HG02623 (cell line): ENCODE measurements around the gene PCBD2.
"Not testable (repeated sequence)": the region's sequence is repeated elsewhere in the genome, so short reads cannot be mapped to it uniquely, and the experiment has no call there.

Source experiments
- ATAC-seq: cut with Tn5 transposase; IDR thresholded peaks from one replicate; pipeline ENCODE4 v1.9.1; 2021; ENCODE audit warnings: moderate library complexity; ENCODE audit not compliant: unreplicated experiment

The PCBD2 gene

DNA sequence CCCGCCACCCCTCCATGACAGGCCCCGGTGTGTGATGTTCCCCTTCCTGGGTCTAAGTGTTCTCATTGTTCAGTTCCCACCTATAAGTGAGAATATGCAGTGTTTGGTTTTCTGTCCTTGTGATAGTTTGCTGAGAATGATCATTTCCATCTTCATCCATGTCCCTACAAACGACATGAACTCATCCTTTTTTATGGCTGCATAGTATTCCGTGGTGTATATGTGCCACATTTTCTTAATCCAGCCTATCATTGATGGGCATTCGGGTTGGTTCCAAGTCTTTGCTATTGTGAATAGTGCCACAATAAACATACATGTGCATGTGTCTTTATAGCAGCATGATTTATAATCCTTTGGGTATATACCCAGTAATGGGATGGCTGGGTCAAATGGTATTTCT lies 93.1 kb downstream of the PCBD2 start:
- ATAC-seq, result not testable (repeated sequence)

DNA sequence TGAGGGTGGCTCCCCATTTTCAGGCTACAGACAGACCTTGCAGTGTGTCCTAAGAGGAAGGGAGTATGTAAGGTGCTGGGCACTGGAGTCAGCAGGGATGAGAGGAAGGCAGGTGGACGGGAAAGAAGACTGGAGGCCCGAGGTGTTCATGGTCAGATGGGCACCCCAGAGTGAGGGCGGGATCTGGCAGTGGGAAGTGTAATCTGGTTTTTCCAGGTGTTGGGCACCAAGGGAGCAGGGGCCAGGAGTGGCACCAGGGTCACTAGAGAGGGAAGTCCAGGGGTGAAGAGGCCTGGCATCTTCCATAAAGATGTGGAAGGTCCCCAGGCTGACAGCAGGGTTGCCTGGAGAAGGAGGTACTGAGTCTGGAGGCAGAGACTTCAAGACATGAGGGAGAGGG lies 99.4 kb downstream of the PCBD2 start:
- no peak for ATAC-seq

DNA sequence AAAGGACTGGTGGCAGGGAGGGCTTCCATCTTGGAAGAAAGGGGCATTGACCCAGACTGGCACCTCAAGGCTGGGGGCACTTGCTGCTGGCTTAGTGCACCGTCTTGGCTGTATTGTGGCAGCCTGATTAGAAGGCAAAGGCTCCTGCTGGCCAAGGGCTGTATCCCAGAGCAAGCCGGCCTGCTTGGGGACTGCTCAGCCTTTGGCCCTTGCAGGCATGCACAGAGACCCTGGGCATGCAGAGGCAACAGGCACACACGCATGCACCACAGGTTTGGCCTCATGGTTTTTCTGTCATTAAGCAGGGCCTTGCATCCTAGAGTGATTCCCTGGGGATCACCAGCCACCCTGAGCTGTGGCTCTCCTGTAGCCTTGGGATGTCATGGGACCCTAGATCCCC lies 100.1 kb downstream of the PCBD2 start:
- ATAC-seq, result no peak

DNA sequence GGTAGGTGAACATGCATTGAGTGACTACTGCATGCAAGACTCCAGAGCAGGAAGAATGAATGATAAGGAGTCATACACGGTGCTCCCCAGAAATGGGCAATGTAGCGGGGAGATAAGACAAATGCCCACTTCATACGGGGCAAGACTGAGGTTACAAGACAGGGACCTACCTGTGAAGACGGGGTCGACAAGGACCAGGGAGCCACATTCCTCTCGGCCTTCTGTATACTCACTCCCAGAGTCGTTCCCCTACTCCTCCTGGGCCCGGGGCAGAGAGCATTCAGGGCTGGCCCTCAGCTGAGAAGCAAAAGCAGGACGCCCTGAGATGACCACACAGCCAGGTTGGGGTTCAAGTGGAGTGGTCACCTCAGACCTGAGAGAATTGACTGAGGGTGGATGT lies 102.4 kb downstream of the PCBD2 start:
- no peak for ATAC-seq

DNA sequence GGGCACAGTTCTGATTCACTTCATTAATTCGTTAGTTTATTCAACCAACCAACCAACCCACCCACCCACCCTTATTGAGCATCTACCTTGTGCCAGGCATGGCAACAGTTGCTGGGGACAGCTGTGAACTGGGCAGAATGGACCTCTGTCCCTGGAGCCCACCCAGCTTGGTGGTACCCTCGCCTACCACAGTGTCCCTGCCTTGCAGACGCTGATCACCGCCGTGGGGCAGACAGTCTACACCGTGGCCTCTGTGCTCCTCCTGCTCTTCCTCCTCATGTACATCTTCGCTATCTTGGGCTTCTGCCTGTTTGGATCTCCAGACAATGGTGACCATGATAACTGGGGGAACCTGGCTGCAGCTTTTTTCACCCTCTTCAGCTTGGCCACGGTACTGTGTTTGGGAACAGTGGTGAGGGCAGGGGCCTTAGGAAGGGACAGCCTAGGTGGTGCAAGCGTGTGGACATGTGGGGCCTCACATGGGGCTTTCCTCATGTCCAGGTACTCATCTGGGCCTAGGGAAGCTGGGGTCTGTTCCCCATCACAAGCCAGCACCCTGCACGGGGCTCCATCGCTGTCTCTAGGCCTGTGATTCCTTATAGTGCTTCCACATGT lies 102.9 kb downstream of the PCBD2 start:
- ATAC-seq, result no peak

DNA sequence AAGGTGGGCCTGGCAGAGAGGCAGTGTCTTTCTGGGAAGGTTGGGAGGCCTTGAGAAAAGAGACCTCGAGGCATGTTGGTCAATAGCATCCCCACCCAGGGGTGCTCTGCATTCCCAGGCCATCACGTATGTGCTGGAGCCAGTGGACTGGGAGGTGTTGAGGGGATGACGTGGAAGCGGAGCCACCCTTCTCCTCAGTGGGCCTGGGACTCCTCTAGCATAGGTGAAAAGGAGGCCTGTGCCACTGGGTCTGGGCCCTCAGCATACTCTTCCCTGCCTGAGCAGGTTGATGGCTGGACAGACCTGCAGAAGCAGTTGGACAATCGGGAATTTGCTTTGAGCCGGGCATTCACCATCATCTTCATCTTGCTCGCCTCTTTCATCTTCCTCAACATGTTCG lies 103.6 kb downstream of the PCBD2 start:
- no peak for ATAC-seq

DNA sequence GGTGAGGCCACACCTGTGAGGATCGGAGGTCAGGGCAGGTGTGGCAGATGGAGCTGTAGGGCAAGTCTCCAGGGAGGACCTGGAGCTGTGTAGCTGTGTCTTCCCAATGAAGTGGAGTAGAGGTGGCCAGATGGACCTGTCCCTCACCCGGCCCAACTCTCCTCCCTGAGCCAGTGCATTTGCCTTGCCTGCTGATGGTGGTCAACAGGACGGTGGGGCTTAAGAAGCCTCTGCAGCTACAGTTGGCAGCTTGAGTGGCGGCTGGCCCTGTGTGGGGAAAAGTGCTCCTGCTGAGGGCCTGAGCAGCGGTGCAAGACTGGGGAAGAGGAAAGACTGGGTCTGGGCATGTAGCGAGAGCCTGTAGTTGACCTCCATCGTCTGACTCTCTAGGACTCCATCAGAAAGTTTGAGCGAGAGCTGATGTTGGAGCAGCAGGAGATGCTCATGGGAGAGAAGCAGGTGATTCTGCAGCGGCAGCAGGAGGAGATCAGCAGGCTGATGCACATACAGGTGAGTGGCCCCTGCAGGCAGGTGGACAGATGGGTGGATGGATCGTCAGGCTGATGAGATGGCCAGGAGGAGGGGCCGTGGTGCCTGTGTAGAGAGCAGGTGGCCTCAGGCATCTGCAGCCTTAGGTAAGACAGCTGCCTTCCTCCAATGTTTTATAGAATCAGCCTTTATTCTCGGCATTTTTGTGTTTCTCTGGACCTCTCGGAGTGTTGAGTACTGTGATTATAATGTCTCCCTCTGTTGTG lies 104.2 kb downstream of the PCBD2 start:
- no peak for ATAC-seq

DNA sequence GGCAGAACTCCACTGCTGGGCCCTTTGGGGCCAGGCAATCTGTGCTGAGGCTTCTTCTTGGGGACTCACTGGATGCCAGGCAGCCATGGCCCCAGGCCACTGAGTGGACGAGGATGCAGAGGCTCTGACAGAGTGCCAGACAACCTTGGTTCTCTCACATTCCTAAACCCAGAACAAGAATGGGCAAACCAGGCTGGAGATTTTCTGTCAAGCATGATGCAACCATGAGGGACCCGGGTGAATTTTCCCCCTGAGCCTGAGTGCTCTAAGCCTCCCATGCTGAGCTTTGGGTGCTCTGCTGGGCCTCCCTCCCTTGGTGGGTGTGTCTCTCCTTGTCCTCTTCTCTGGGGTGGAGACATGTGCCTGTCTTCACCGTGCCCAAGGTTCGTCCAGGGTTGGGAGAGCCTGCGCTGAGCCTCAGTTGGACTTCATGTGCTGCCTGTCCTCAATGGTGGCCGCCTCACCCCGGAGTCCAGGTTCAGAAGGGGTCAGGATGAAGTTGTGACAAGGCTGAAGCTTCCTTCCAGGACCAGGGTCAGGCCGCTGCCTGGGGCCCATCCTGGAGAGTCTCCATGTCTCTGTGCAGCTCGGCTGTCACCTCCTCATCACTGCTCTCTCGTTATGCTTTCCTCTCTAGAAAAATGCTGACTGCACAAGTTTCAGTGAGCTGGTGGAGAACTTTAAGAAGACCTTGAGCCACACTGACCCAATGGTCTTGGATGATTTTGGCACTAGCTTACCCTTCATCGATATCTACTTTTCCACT lies 105.0 kb downstream of the PCBD2 start:
- ATAC-seq, result no peak

DNA sequence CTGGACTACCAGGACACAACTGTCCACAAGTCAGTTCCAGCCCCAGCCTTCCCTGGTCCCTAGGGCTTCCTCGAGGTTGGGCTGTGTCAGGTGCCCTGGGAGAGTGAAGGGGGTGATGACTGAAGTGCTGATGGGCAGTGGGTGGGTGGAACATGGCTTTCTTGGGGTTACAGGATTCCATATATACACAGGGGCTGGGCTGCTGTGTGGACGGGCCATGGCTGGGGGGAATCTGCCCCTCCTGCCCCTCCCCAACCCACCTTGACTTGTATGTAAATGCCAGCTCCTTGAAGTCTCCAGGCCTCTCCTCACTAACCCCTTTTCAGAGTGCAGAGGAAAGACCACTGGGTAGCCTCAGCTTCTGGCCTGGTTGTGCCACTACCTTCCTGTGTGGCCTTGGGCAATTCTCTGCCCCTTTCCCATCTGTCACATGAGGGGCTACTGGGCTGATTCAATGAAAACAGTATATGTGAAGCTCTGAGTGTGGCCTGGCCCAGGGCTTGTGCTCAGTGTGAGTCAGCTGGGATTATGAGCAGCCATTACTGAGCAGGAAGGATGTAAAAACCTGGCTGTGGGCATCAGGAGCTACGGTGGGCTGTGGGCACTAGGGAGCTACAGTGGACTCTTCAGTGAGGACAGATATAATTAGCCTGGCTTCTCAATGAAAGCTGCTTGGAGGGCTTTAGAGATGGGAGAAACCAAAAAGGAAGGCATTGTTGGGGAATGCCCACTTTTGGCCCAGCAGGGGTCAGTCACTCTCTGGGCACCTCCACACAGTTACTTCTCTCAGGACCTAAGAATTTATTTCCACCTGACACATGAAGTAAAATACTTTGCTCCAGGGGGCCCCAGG lies 105.8 kb downstream of the PCBD2 start:
- ATAC-seq, result no peak

DNA sequence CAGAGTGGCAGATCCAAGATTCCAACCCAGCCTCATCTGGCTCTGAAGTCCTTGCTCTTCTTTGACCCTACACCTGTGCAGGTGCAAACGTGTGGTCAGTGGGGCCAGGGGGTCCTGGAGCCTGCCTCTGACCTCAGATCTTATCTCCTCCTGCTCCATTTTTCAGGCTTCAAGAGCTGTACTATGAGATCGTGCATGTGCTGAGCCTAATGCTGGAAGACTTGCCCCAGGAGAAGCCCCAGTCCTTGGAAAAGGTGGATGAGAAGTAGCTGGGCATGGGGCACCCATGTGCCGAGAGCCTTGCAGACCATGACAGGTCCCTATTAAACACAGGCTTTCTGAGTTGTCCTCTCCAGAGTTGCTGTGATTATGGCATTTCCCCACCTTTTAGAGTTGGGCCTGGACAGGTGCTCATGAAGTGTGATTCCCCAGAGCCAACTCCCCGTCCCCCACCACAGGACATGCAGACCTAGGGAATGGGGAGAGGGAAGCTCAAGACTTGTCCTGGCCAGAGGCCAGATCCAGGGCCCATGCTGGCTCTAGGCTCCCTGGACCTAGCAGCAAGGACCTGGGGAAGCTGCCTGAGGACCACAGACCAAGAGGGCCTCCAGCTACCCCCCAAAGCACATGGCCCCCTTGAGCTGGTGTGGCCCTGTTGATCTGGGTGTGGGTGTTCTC lies 106.6 kb downstream of the PCBD2 start:
- ATAC-seq, result no peak

DNA sequence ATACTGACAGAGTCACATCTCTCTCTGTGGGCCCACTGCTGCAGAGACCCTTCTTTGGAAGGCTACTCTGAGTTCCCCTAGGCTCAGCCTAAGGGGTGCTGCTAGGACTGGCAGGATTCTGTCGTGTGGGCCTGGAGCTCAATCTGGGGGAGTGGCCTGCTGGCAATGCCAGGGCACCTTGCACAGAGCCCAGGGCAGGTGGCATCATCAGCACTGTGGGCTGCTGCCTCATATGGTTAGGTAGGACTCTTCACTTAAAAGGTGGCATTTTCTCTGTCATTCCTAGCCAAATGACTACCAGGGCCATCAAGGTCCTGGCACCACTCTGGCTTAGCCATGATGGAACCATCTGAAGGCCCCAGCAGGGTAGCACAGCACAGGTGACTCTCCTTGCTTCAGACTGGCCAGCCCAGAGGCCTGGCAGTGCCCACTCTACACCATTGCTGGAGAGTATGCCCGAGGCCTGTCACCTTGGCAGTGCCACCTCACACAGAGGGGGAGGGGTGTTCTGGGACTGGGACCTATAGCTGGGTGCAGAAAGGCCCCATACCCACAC lies 107.2 kb downstream of the PCBD2 start:
- ATAC-seq, result no peak
